Measurements from ENCODE around the gene PRRC2C.
"Not testable (repeated sequence)": the region's sequence is repeated elsewhere in the genome, so short reads cannot be mapped to it uniquely, and the experiment has no call there.

The PRRC2C gene

GRCh38 chr1:171501305-171502024 is 16.1 kb downstream of the PRRC2C start:
- no peak for DNase-seq

- no peak for DNase-seq
These were observed 21.4 kb downstream of the PRRC2C start for GRCh38 chr1:171506525-171507304.

- no peak for DNase-seq
These were observed 22.1 kb downstream of the PRRC2C start for GRCh38 chr1:171507435-171507834.

- DNase-seq: no peak
These were observed 23.9 kb downstream of the PRRC2C start for GRCh38 chr1:171509191-171509590.

- no peak for DNase-seq
These were observed 28.4 kb downstream of the PRRC2C start for GRCh38 chr1:171513743-171514142.

GRCh38 chr1:171515299-171515698 is 30.0 kb downstream of the PRRC2C start:
- DNase-seq: no peak

- no peak for DNase-seq
These were observed 30.4 kb downstream of the PRRC2C start for GRCh38 chr1:171515741-171516140.

- DNase-seq: no peak
These were observed 36.2 kb downstream of the PRRC2C start for GRCh38 chr1:171521567-171521966.

- DNase-seq: no peak
These were observed 45.3 kb downstream of the PRRC2C start for GRCh38 chr1:171530676-171531075.

- DNase-seq: no peak
These were observed 47.2 kb downstream of the PRRC2C start for GRCh38 chr1:171532520-171532919.

- DNase-seq: no peak
These were observed 60.2 kb downstream of the PRRC2C start for GRCh38 chr1:171545523-171545922.

GRCh38 chr1:171550050-171550449 is 64.7 kb downstream of the PRRC2C start:
- DNase-seq: no peak

- not testable (repeated sequence) for DNase-seq
These were observed 65.3 kb downstream of the PRRC2C start for GRCh38 chr1:171550598-171551100.

GRCh38 chr1:171553960-171554359 is 68.6 kb downstream of the PRRC2C start:
- not testable (repeated sequence) for DNase-seq

- no peak for DNase-seq
These were observed 78.3 kb downstream of the PRRC2C start for GRCh38 chr1:171563675-171564074.

GRCh38 chr1:171566467-171566866 is 81.1 kb downstream of the PRRC2C start:
- no peak for DNase-seq

- no peak for DNase-seq
These were observed 85.0 kb downstream of the PRRC2C start for GRCh38 chr1:171570295-171570694.

GRCh38 chr1:171576144-171576543 is 90.8 kb downstream of the PRRC2C start:
- no peak for DNase-seq

- DNase-seq: no peak
These were observed 95.9 kb downstream of the PRRC2C start for GRCh38 chr1:171581226-171581625.

- DNase-seq: no peak
These were observed 96.4 kb downstream of the PRRC2C start for GRCh38 chr1:171581766-171582165.

- DNase-seq: no peak
These were observed 97.3 kb downstream of the PRRC2C start for GRCh38 chr1:171582589-171582988.

- no peak for DNase-seq
These were observed 98.4 kb downstream of the PRRC2C start for GRCh38 chr1:171583591-171584201.

GRCh38 chr1:171585715-171586114 is 100.4 kb downstream of the PRRC2C start:
- DNase-seq: no peak

- no peak for DNase-seq
These were observed 102.9 kb downstream of the PRRC2C start for GRCh38 chr1:171588230-171588629.
